H9 (cell line): ENCODE measurements around the gene NRP1. TPM values are rescaled to one million over a fixed set of nuclear protein-coding genes. Genes with fewer than 3 reads are reported as not detected.

Experiments used
- DNase-seq: peaks from one replicate; pipeline ENCODE4 v3.0.0-alpha.2; 2017
- H2AFZ ChIP-seq: one replicate; pipeline ENCODE4 v1.6.1; 2013; ENCODE audit warnings: mild to moderate bottlenecking, low read length, control low read depth, moderate library complexity
- H2AK5ac ChIP-seq: 2 replicates; pipeline ENCODE4 v1.6.1; 2013; ENCODE audit warnings: low read length, control low read depth, mixed read lengths; ENCODE audit not compliant: insufficient read length
- H2BK120ac ChIP-seq: one replicate; pipeline ENCODE4 v1.6.1; 2013; ENCODE audit warnings: low read depth, mild to moderate bottlenecking, low read length, control low read depth, inconsistent platforms; ENCODE audit not compliant: poor library complexity, severe bottlenecking
- H2BK12ac ChIP-seq: 2 replicates; pipeline ENCODE4 v1.6.1; 2013; ENCODE audit warnings: low read length, control low read depth, mixed read lengths, low read depth; ENCODE audit not compliant: insufficient read length
- H2BK15ac ChIP-seq: 2 replicates; pipeline ENCODE4 v1.6.1; 2013; ENCODE audit warnings: low read depth, low read length, control low read depth
- H2BK20ac ChIP-seq: one replicate; pipeline ENCODE4 v1.6.1; 2013; ENCODE audit warnings: low read depth, mild to moderate bottlenecking, low read length, control low read depth, inconsistent platforms; ENCODE audit not compliant: poor library complexity, severe bottlenecking
- H2BK5ac ChIP-seq: 2 replicates; pipeline ENCODE4 v1.6.1; 2013; ENCODE audit warnings: low read length, control low read depth, mixed read lengths; ENCODE audit not compliant: insufficient read length
- H3K14ac ChIP-seq: 2 replicates; pipeline ENCODE4 v1.6.1; 2013; ENCODE audit warnings: low read length, control low read depth; ENCODE audit not compliant: insufficient read depth
- H3K18ac ChIP-seq: 2 replicates; pipeline ENCODE4 v1.6.1; 2013; ENCODE audit warnings: low read depth, mild to moderate bottlenecking, mixed read lengths, low read length, control low read depth; ENCODE audit not compliant: insufficient read length
- H3K23ac ChIP-seq: 2 replicates; pipeline ENCODE4 v1.6.1; 2013; ENCODE audit warnings: low read length, control low read depth, mixed read lengths, low read depth; ENCODE audit not compliant: insufficient read length
- H3K23me2 ChIP-seq: 2 replicates; pipeline ENCODE4 v1.6.1; 2013; ENCODE audit warnings: low read depth, mild to moderate bottlenecking, mixed read lengths, low read length, control low read depth; ENCODE audit not compliant: insufficient read length, poor library complexity, severe bottlenecking
- H3K27ac ChIP-seq: 2 replicates; pipeline ENCODE4 v1.5.1; 2013; ENCODE audit warnings: low read length, control low read depth, mixed read lengths, low read depth; ENCODE audit not compliant: insufficient read length
- H3K27me3 ChIP-seq: 2 replicates; pipeline ENCODE4 v1.6.1; 2013; ENCODE audit warnings: low read length, control low read depth, inconsistent platforms; ENCODE audit not compliant: insufficient read depth
- H3K4ac ChIP-seq: 2 replicates; pipeline ENCODE4 v1.6.1; 2013; ENCODE audit warnings: low read depth, mild to moderate bottlenecking, control low read depth, inconsistent platforms, low read length, moderate library complexity
- H3K4me1 ChIP-seq: 2 replicates; pipeline ENCODE4 v1.6.1; 2013; ENCODE audit warnings: low read length, control low read depth, inconsistent platforms; ENCODE audit not compliant: insufficient read depth
- H3K4me2 ChIP-seq: 2 replicates; pipeline ENCODE4 v1.6.1; 2013; ENCODE audit warnings: low read length, control low read depth, mixed read lengths; ENCODE audit not compliant: insufficient read length, insufficient read depth
- H3K56ac ChIP-seq: 2 replicates; pipeline ENCODE4 v1.6.1; 2013; ENCODE audit warnings: low read depth, mild to moderate bottlenecking, mixed read lengths, low read length, control low read depth; ENCODE audit not compliant: insufficient read length
- H3K79me1 ChIP-seq: 2 replicates; pipeline ENCODE4 v1.6.1; 2013; ENCODE audit warnings: low read depth, mild to moderate bottlenecking, moderate library complexity, low read length, control low read depth, inconsistent platforms; ENCODE audit not compliant: insufficient read depth, poor library complexity, severe bottlenecking
- H3K79me2 ChIP-seq: 2 replicates; pipeline ENCODE4 v1.6.1; 2013; ENCODE audit warnings: low read length, control low read depth, inconsistent platforms; ENCODE audit not compliant: insufficient read depth
- H3K9ac ChIP-seq: 2 replicates; pipeline ENCODE4 v1.6.1; 2013; ENCODE audit warnings: low read length, control low read depth, mixed read lengths; ENCODE audit not compliant: insufficient read length; ENCODE audit errors: extremely low read depth
- H3K9me3 ChIP-seq: one replicate; pipeline ENCODE4 v1.6.1; 2013; ENCODE audit warnings: low read depth, low read length, inconsistent platforms; ENCODE audit not compliant: control insufficient read depth
- H3T11ph ChIP-seq: one replicate; pipeline ENCODE4 v1.6.1; 2013; ENCODE audit warnings: mild to moderate bottlenecking, low read length, control low read depth, inconsistent platforms
- H4K20me1 ChIP-seq: one replicate; pipeline ENCODE4 v1.6.1; 2013; ENCODE audit not compliant: control insufficient read depth, insufficient read length, insufficient read depth
- H4K5ac ChIP-seq: 2 replicates; pipeline ENCODE4 v1.6.1; 2013; ENCODE audit warnings: low read depth, mild to moderate bottlenecking, mixed read lengths, low read length, control low read depth; ENCODE audit not compliant: insufficient read length
- H4K8ac ChIP-seq: replicated peaks from 2 replicates; pipeline ENCODE4 v1.6.1; 2013; ENCODE audit warnings: low read length, control low read depth, mixed read lengths, low read depth; ENCODE audit not compliant: insufficient read length
- H4K91ac ChIP-seq: 2 replicates; pipeline ENCODE4 v1.6.1; 2013; ENCODE audit warnings: low read depth, mild to moderate bottlenecking, moderate library complexity, mixed read lengths, low read length, control low read depth; ENCODE audit not compliant: insufficient read length
- H3K27ac Mint-ChIP-seq, 3 experiments: 2 replicates in 2 of 3; 3 replicates in 1 of 3; pipeline ENCODE4 v1.8.0; 2020 to 2021; ENCODE audit warnings: mixed read lengths in 3 of 3, mild to moderate bottlenecking in 1 of 3, moderate library complexity in 1 of 3
- H3K27me3 Mint-ChIP-seq: 2 replicates; pipeline ENCODE4 v1.8.0; 2021; ENCODE audit warnings: low read depth, mild to moderate bottlenecking, moderate library complexity, mixed read lengths
- H3K36me3 Mint-ChIP-seq, 3 experiments: 2 replicates in 2 of 3; 3 replicates in 1 of 3; pipeline ENCODE4 v1.8.0; 2020 to 2021; ENCODE audit warnings: low read depth in 3 of 3, mixed read lengths in 3 of 3; ENCODE audit not compliant: insufficient read depth in 1 of 3
- H3K4me1 Mint-ChIP-seq, 2 experiments: 2 replicates each; pipeline ENCODE4 v1.8.0; 2020; ENCODE audit warnings: mixed read lengths in 2 of 2
- H3K4me3 Mint-ChIP-seq, 2 experiments: 2 replicates in 1 of 2; 3 replicates in 1 of 2; pipeline ENCODE4 v1.8.0; 2020 to 2021; ENCODE audit warnings: mild to moderate bottlenecking in 2 of 2, mixed read lengths in 2 of 2, moderate library complexity in 1 of 2
- H3K9me3 Mint-ChIP-seq, 2 experiments: 2 replicates in 1 of 2; 3 replicates in 1 of 2; pipeline ENCODE4 v1.8.0; 2020; ENCODE audit warnings: mild to moderate bottlenecking in 2 of 2, mixed read lengths in 2 of 2, moderate library complexity in 1 of 2
- CTCF ChIP-seq: fragments of 200-600 bp; sonication (generic); conservative IDR thresholded peaks from 3 replicates; pipeline ENCODE4 v1.8.0; 2021; ENCODE audit warnings: antibody characterized with exemption, mild to moderate bottlenecking
- WGBS: extraction: QIAGEN DNeasy Blood & Tissue Kit; methylation state at CpG from one replicate; pipeline ENCODE4 v1.1.7; 2013; ENCODE audit warnings: missing lambda C conversion rate, low lambda C conversion rate, mixed read lengths; ENCODE audit not compliant: insufficient read length; ENCODE audit errors: extremely low coverage; 5-methylcytosine and 5-hydroxymethylcytosine counted together
- total RNA-seq: library from RNA; stranded (reverse); gene quantifications from 2 replicates; pipeline ENCODE4 v1.2.1, GENCODE V29; 2021

NRP1 gene
- total RNA-seq, 1 experiment from 2014 or later: 4.6 TPM

- Histone ChIP-seq H2AK5ac (no peak overlapping the region), H3K27ac (no peak overlapping the region), H3K18ac (no peak overlapping the region), H3T11ph (no peak overlapping the region), H3K27me3 (no peaks in the 10 kb centered on the region), H2BK120ac (no peak overlapping the region), H2BK20ac (no peak overlapping the region), H3K9ac (no peak overlapping the region), H3K4me1 (no peaks in the 10 kb centered on the region), H3K9me3 (no peaks in the 10 kb centered on the region), H3K14ac (no peak overlapping the region; the same call in 1 of the 2 replicates), H4K91ac (no peak overlapping the region), H3K4ac (no peak overlapping the region), H3K23ac (no peak overlapping the region), H4K8ac (no peak overlapping the region), H4K20me1 (no peaks in the 10 kb centered on the region), H4K5ac (no peak overlapping the region), H2BK5ac (no peak overlapping the region), H3K4me2 (no peak overlapping the region), H3K56ac (no peak overlapping the region), H3K79me1 (no peaks in the 10 kb centered on the region), H2AFZ (no peak overlapping the region), H2BK12ac (no peak overlapping the region), H3K79me2 (no peaks in the 10 kb centered on the region), H2BK15ac (no peak overlapping the region; the same call in 1 of the 2 replicates), H3K23me2 (no peaks in the 10 kb centered on the region)
- Mint-ChIP-seq H3K4me1 (peaks cover 2 to 6% of the 10 kb centered on the region in 2 experiments; a peak in 2 of 4 replicates), H3K36me3 (no peaks in the 10 kb centered on the region; a peak in 1 of 7 replicates), H3K4me3 (no peak overlapping the region), H3K27me3 (no peaks in the 10 kb centered on the region; the same call in 1 of the 2 replicates), H3K9me3 (peaks cover 0 to 2% of the 10 kb centered on the region in 2 experiments; a peak in 2 of 5 replicates), H3K27ac (no peak overlapping the region)
- no peak for DNase-seq
- no CpG with 5 or more reads among the region's 12 CpGs for WGBS
- TF ChIP-seq CTCF: no peak
These were observed 197.0 kb downstream of the NRP1 start for GRCh38 chr10:33137356-33138005.
